ENCODE measurements around the gene TUFT1. TPM values are rescaled to one million over a fixed set of nuclear protein-coding genes. Genes with fewer than 3 reads are reported as not detected.

TUFT1 gene
- total RNA-seq, 1 experiment from 2014 or later = 12.3 TPM

DNA sequence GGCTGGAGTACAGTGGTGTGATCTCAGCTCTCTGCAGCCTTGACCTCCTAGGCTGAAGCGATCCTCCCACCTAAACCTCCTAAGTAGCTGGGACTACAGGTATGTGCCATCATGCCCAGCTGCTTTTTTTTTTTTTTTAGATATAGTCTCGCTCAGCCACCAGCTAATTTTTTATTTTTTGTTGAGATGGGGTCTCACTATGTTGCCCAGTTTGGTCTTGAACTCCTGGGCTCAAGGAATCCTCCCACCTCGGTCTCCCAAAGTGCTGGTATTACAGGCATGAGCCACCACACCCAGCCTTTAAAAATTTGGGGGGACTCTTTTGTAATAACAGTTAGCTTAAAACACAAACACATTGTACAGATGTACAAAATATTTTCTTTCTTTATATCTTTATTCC, 70.0 kb downstream of the TUFT1 start:
- ChIA-PET RAD21 (ENCODE audit: low non-redundant PET in 1 of 2, low total read pairs in 2 of 2, uncharacterized antibody in 2 of 2, unreplicated experiment in 2 of 2) (no interaction called here), POLR2A (no interaction called here), CTCF (interaction anchor here (1.0 kb wide), 1 partner anchor 15 kb away, joined by 4 read pairs; no protein-coding TSS in a partner anchor)
- H4K20me1 ChIP-seq (ENCODE audit: insufficient read depth) = no peaks in the 10 kb centered on the region
- intact Hi-C loops (cut with micrococcal nuclease) = no loop called here
- no peak overlapping the region for H3K9ac ChIP-seq (ENCODE audit: low read length)
- peaks cover 22% of the 10 kb centered on the region for H3K79me2 ChIP-seq (ENCODE audit: insufficient read depth, low read length)
- no peaks in the 10 kb centered on the region for H3K9me3 ChIP-seq (ENCODE audit: control insufficient read depth in 1 of 2, insufficient read depth in 1 of 2, low read depth in 1 of 2, low read length in 2 of 2)
- H3K36me3 ChIP-seq (ENCODE audit: control insufficient read depth in 1 of 2, insufficient read depth in 2 of 2, low read length in 2 of 2) = 0 out of 4 replicates have a peak, but pooled peaks cover 0 to 2% of the 10 kb centered on the region in 2 experiments
- no peak for DNase-seq (ENCODE audit: low read depth, low spot score)
- ATAC-seq = no peak
- H2AFZ ChIP-seq (ENCODE audit: low read depth, low read length, poor library complexity, severe bottlenecking) = no peak overlapping the region
- no peak overlapping the region for H3K4me2 ChIP-seq (ENCODE audit: low read length)
- BruUV-seq (replicated peaks) = no TSS peak
- H3K4me1 ChIP-seq (ENCODE audit: control insufficient read depth in 1 of 2, insufficient read depth in 2 of 2, low read length in 2 of 2) = peaks cover 10 to 49% of the 10 kb centered on the region in 2 experiments
- TF ChIP-seq POLR2A (IDR thresholded peaks at IDR 0.05; ENCODE audit: borderline replicate concordance, extremely low read depth, insufficient read depth, insufficient read length) = no peak
- no peak for TF ChIP-seq YY1 (IDR thresholded peaks at IDR 0.05; ENCODE audit: extremely low read depth, insufficient replicate concordance, low read depth, low read length)
- TF ChIP-seq TCF7L2 (IDR thresholded peaks at IDR 0.05; ENCODE audit: borderline replicate concordance, extremely low read depth, insufficient read depth, insufficient read length) = no peak
- TF ChIP-seq EGR1 (IDR thresholded peaks at IDR 0.05; ENCODE audit: low read depth) = no peak
- TF ChIP-seq, protein P1, sequence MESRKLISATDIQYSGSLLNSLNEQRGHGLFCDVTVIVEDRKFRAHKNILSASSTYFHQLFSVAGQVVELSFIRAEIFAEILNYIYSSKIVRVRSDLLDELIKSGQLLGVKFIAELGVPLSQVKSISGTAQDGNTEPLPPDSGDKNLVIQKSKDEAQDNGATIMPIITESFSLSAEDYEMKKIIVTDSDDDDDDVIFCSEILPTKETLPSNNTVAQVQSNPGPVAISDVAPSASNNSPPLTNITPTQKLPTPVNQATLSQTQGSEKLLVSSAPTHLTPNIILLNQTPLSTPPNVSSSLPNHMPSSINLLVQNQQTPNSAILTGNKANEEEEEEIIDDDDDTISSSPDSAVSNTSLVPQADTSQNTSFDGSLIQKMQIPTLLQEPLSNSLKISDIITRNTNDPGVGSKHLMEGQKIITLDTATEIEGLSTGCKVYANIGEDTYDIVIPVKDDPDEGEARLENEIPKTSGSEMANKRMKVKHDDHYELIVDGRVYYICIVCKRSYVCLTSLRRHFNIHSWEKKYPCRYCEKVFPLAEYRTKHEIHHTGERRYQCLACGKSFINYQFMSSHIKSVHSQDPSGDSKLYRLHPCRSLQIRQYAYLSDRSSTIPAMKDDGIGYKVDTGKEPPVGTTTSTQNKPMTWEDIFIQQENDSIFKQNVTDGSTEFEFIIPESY (IDR thresholded peaks at IDR 0.05; ENCODE audit: extremely low read depth, insufficient replicate concordance, low read length) = no peak
- no peak for TF ChIP-seq EZH2phosphoT487 (IDR thresholded peaks at IDR 0.05; ENCODE audit: borderline replicate concordance)
- no peak for TF ChIP-seq SIN3A (IDR thresholded peaks at IDR 0.05; ENCODE audit: low read depth)
- TF ChIP-seq ZNF274 (IDR thresholded peaks at IDR 0.05; ENCODE audit: low read depth, low read length) = no peak
- TF ChIP-seq POLR2AphosphoS5 (IDR thresholded peaks at IDR 0.05; ENCODE audit: low read depth, low read length) = no peak
- TF ChIP-seq SP1 (IDR thresholded peaks at IDR 0.05; ENCODE audit: low read depth) = no peak
- no peak for TF ChIP-seq SRF (IDR thresholded peaks at IDR 0.05; ENCODE audit: low read depth)
- TF ChIP-seq, protein P2, sequence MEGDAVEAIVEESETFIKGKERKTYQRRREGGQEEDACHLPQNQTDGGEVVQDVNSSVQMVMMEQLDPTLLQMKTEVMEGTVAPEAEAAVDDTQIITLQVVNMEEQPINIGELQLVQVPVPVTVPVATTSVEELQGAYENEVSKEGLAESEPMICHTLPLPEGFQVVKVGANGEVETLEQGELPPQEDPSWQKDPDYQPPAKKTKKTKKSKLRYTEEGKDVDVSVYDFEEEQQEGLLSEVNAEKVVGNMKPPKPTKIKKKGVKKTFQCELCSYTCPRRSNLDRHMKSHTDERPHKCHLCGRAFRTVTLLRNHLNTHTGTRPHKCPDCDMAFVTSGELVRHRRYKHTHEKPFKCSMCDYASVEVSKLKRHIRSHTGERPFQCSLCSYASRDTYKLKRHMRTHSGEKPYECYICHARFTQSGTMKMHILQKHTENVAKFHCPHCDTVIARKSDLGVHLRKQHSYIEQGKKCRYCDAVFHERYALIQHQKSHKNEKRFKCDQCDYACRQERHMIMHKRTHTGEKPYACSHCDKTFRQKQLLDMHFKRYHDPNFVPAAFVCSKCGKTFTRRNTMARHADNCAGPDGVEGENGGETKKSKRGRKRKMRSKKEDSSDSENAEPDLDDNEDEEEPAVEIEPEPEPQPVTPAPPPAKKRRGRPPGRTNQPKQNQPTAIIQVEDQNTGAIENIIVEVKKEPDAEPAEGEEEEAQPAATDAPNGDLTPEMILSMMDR (IDR thresholded peaks at IDR 0.05 in 2 of 3, conservative IDR thresholded peaks at IDR 0.05 in 1 of 3; ENCODE audit: borderline replicate concordance in 1 of 3, insufficient read depth in 1 of 3, low read depth in 2 of 3, low read length in 2 of 3) = no peak
- no peak for TF ChIP-seq EZH2 (IDR thresholded peaks at IDR 0.05)
- no peaks in the 10 kb centered on the region for H3K9me2 ChIP-seq (ENCODE audit: insufficient read depth)
- H3K27ac ChIP-seq (ENCODE audit: low read depth, low read length) = no peak overlapping the region
- H3K4me3 ChIP-seq (replicated peaks in 1 of 2; ENCODE audit: low read depth in 1 of 2, low read length in 2 of 2) = no peak overlapping the region
- no peaks in the 10 kb centered on the region for H3K27me3 ChIP-seq (ENCODE audit: insufficient read depth, low read length)
